H9 (cell line): ENCODE data around the gene PDE8A. TPM values are rescaled to one million over a fixed set of nuclear protein-coding genes. Genes with fewer than 3 reads are reported as not detected.

Experiments used
- DNase-seq: peaks from one replicate; pipeline ENCODE4 v3.0.0-alpha.2; 2017
- H2AFZ ChIP-seq: one replicate; pipeline ENCODE4 v1.6.1; 2013; ENCODE audit warnings: mild to moderate bottlenecking, low read length, control low read depth, moderate library complexity
- H2AK5ac ChIP-seq: 2 replicates; pipeline ENCODE4 v1.6.1; 2013; ENCODE audit warnings: low read length, control low read depth, mixed read lengths; ENCODE audit not compliant: insufficient read length
- H2BK120ac ChIP-seq: one replicate; pipeline ENCODE4 v1.6.1; 2013; ENCODE audit warnings: low read depth, mild to moderate bottlenecking, low read length, control low read depth, inconsistent platforms; ENCODE audit not compliant: poor library complexity, severe bottlenecking
- H2BK12ac ChIP-seq: 2 replicates; pipeline ENCODE4 v1.6.1; 2013; ENCODE audit warnings: low read length, control low read depth, mixed read lengths, low read depth; ENCODE audit not compliant: insufficient read length
- H2BK15ac ChIP-seq: 2 replicates; pipeline ENCODE4 v1.6.1; 2013; ENCODE audit warnings: low read depth, low read length, control low read depth
- H2BK20ac ChIP-seq: one replicate; pipeline ENCODE4 v1.6.1; 2013; ENCODE audit warnings: low read depth, mild to moderate bottlenecking, low read length, control low read depth, inconsistent platforms; ENCODE audit not compliant: poor library complexity, severe bottlenecking
- H2BK5ac ChIP-seq: 2 replicates; pipeline ENCODE4 v1.6.1; 2013; ENCODE audit warnings: low read length, control low read depth, mixed read lengths; ENCODE audit not compliant: insufficient read length
- H3K14ac ChIP-seq: 2 replicates; pipeline ENCODE4 v1.6.1; 2013; ENCODE audit warnings: low read length, control low read depth; ENCODE audit not compliant: insufficient read depth
- H3K18ac ChIP-seq: 2 replicates; pipeline ENCODE4 v1.6.1; 2013; ENCODE audit warnings: low read depth, mild to moderate bottlenecking, mixed read lengths, low read length, control low read depth; ENCODE audit not compliant: insufficient read length
- H3K23ac ChIP-seq: 2 replicates; pipeline ENCODE4 v1.6.1; 2013; ENCODE audit warnings: low read length, control low read depth, mixed read lengths, low read depth; ENCODE audit not compliant: insufficient read length
- H3K23me2 ChIP-seq: 2 replicates; pipeline ENCODE4 v1.6.1; 2013; ENCODE audit warnings: low read depth, mild to moderate bottlenecking, mixed read lengths, low read length, control low read depth; ENCODE audit not compliant: insufficient read length, poor library complexity, severe bottlenecking
- H3K27ac ChIP-seq: 2 replicates; pipeline ENCODE4 v1.5.1; 2013; ENCODE audit warnings: low read length, control low read depth, mixed read lengths, low read depth; ENCODE audit not compliant: insufficient read length
- H3K27me3 ChIP-seq: 2 replicates; pipeline ENCODE4 v1.6.1; 2013; ENCODE audit warnings: low read length, control low read depth, inconsistent platforms; ENCODE audit not compliant: insufficient read depth
- H3K4ac ChIP-seq: 2 replicates; pipeline ENCODE4 v1.6.1; 2013; ENCODE audit warnings: low read depth, mild to moderate bottlenecking, control low read depth, inconsistent platforms, low read length, moderate library complexity
- H3K4me1 ChIP-seq: 2 replicates; pipeline ENCODE4 v1.6.1; 2013; ENCODE audit warnings: low read length, control low read depth, inconsistent platforms; ENCODE audit not compliant: insufficient read depth
- H3K4me2 ChIP-seq: 2 replicates; pipeline ENCODE4 v1.6.1; 2013; ENCODE audit warnings: low read length, control low read depth, mixed read lengths; ENCODE audit not compliant: insufficient read length, insufficient read depth
- H3K56ac ChIP-seq: 2 replicates; pipeline ENCODE4 v1.6.1; 2013; ENCODE audit warnings: low read depth, mild to moderate bottlenecking, mixed read lengths, low read length, control low read depth; ENCODE audit not compliant: insufficient read length
- H3K79me1 ChIP-seq: 2 replicates; pipeline ENCODE4 v1.6.1; 2013; ENCODE audit warnings: low read depth, mild to moderate bottlenecking, moderate library complexity, low read length, control low read depth, inconsistent platforms; ENCODE audit not compliant: insufficient read depth, poor library complexity, severe bottlenecking
- H3K79me2 ChIP-seq: 2 replicates; pipeline ENCODE4 v1.6.1; 2013; ENCODE audit warnings: low read length, control low read depth, inconsistent platforms; ENCODE audit not compliant: insufficient read depth
- H3K9ac ChIP-seq: 2 replicates; pipeline ENCODE4 v1.6.1; 2013; ENCODE audit warnings: low read length, control low read depth, mixed read lengths; ENCODE audit not compliant: insufficient read length; ENCODE audit errors: extremely low read depth
- H3K9me3 ChIP-seq: one replicate; pipeline ENCODE4 v1.6.1; 2013; ENCODE audit warnings: low read depth, low read length, inconsistent platforms; ENCODE audit not compliant: control insufficient read depth
- H3T11ph ChIP-seq: one replicate; pipeline ENCODE4 v1.6.1; 2013; ENCODE audit warnings: mild to moderate bottlenecking, low read length, control low read depth, inconsistent platforms
- H4K20me1 ChIP-seq: one replicate; pipeline ENCODE4 v1.6.1; 2013; ENCODE audit not compliant: control insufficient read depth, insufficient read length, insufficient read depth
- H4K5ac ChIP-seq: 2 replicates; pipeline ENCODE4 v1.6.1; 2013; ENCODE audit warnings: low read depth, mild to moderate bottlenecking, mixed read lengths, low read length, control low read depth; ENCODE audit not compliant: insufficient read length
- H4K8ac ChIP-seq: replicated peaks from 2 replicates; pipeline ENCODE4 v1.6.1; 2013; ENCODE audit warnings: low read length, control low read depth, mixed read lengths, low read depth; ENCODE audit not compliant: insufficient read length
- H4K91ac ChIP-seq: 2 replicates; pipeline ENCODE4 v1.6.1; 2013; ENCODE audit warnings: low read depth, mild to moderate bottlenecking, moderate library complexity, mixed read lengths, low read length, control low read depth; ENCODE audit not compliant: insufficient read length
- H3K27ac Mint-ChIP-seq, 3 experiments: 2 replicates in 2 of 3; 3 replicates in 1 of 3; pipeline ENCODE4 v1.8.0; 2020 to 2021; ENCODE audit warnings: mixed read lengths in 3 of 3, mild to moderate bottlenecking in 1 of 3, moderate library complexity in 1 of 3
- H3K27me3 Mint-ChIP-seq: 2 replicates; pipeline ENCODE4 v1.8.0; 2021; ENCODE audit warnings: low read depth, mild to moderate bottlenecking, moderate library complexity, mixed read lengths
- H3K36me3 Mint-ChIP-seq, 3 experiments: 2 replicates in 2 of 3; 3 replicates in 1 of 3; pipeline ENCODE4 v1.8.0; 2020 to 2021; ENCODE audit warnings: low read depth in 3 of 3, mixed read lengths in 3 of 3; ENCODE audit not compliant: insufficient read depth in 1 of 3
- H3K4me1 Mint-ChIP-seq, 2 experiments: 2 replicates each; pipeline ENCODE4 v1.8.0; 2020; ENCODE audit warnings: mixed read lengths in 2 of 2
- H3K4me3 Mint-ChIP-seq, 2 experiments: 2 replicates in 1 of 2; 3 replicates in 1 of 2; pipeline ENCODE4 v1.8.0; 2020 to 2021; ENCODE audit warnings: mild to moderate bottlenecking in 2 of 2, mixed read lengths in 2 of 2, moderate library complexity in 1 of 2
- H3K9me3 Mint-ChIP-seq, 2 experiments: 2 replicates in 1 of 2; 3 replicates in 1 of 2; pipeline ENCODE4 v1.8.0; 2020; ENCODE audit warnings: mild to moderate bottlenecking in 2 of 2, mixed read lengths in 2 of 2, moderate library complexity in 1 of 2
- CTCF ChIP-seq: fragments of 200-600 bp; sonication (generic); conservative IDR thresholded peaks from 3 replicates; pipeline ENCODE4 v1.8.0; 2021; ENCODE audit warnings: antibody characterized with exemption, mild to moderate bottlenecking
- WGBS: extraction: QIAGEN DNeasy Blood & Tissue Kit; methylation state at CpG from one replicate; pipeline ENCODE4 v1.1.7; 2013; ENCODE audit warnings: missing lambda C conversion rate, low lambda C conversion rate, mixed read lengths; ENCODE audit not compliant: insufficient read length; ENCODE audit errors: extremely low coverage; 5-methylcytosine and 5-hydroxymethylcytosine counted together
- total RNA-seq: library from RNA; stranded (reverse); gene quantifications from 2 replicates; pipeline ENCODE4 v1.2.1, GENCODE V29; 2021

PDE8A gene
- total RNA-seq, 1 experiment from 2014 or later: 9.3 TPM

- Histone ChIP-seq H3K4me2 (no peak overlapping the region), H2AFZ (no peak overlapping the region), H3K4ac (no peak overlapping the region), H3T11ph (no peak overlapping the region), H3K23me2 (no peaks in the 10 kb centered on the region), H2BK15ac (no peak overlapping the region), H3K56ac (no peak overlapping the region), H2BK20ac (no peak overlapping the region), H3K79me2 (no peaks in the 10 kb centered on the region), H4K8ac (no peak overlapping the region), H2AK5ac (no peak overlapping the region), H4K5ac (no peak overlapping the region), H2BK120ac (no peak overlapping the region), H3K79me1 (no peaks in the 10 kb centered on the region), H2BK5ac (no peak overlapping the region), H2BK12ac (no peak overlapping the region), H3K27me3 (no peaks in the 10 kb centered on the region), H3K23ac (no peak overlapping the region), H3K9ac (no peak overlapping the region), H3K18ac (no peak overlapping the region), H3K14ac (no peak overlapping the region), H4K20me1 (no peaks in the 10 kb centered on the region), H3K27ac (no peak overlapping the region), H4K91ac (no peak overlapping the region), H3K4me1 (no peaks in the 10 kb centered on the region), H3K9me3 (no peaks in the 10 kb centered on the region)
- no peak overlapping the region for H3K27ac Mint-ChIP-seq
- no CpG with 5 or more reads among the region's 1 CpG for WGBS
- DNase-seq: no peak
- no peaks in the 10 kb centered on the region for H3K27me3 Mint-ChIP-seq
- peaks cover 3 to 12% (median 8%) of the 10 kb centered on the region in 3 experiments; a peak in 6 of 7 replicates for H3K36me3 Mint-ChIP-seq
- H3K9me3 Mint-ChIP-seq: peaks cover 12 to 14% of the 10 kb centered on the region in 2 experiments; a peak in 3 of 5 replicates
- H3K4me3 Mint-ChIP-seq: no peak overlapping the region
- peaks cover 3 to 10% of the 10 kb centered on the region in 2 experiments; a peak in 2 of 4 replicates for H3K4me1 Mint-ChIP-seq
- TF ChIP-seq CTCF: no peak
Measured at GRCh38 chr15:85063522-85064079, 81.9 kb downstream of the PDE8A start.
